HepG2 (cell line): ENCODE data around the gene AMBRA1. TPM values are rescaled to one million over a fixed set of nuclear protein-coding genes. Genes with fewer than 3 reads are reported as not detected.

Experiments used
- CTCF ChIP-seq: sonication (generic); formaldehyde crosslinking; IDR thresholded peaks from 2 replicates; pipeline ENCODE4 v1.5.0; 2020; ENCODE audit warnings: mild to moderate bottlenecking, missing genetic modification reagents, moderate library complexity
- EEA1 ChIP-seq: sonication (generic); formaldehyde crosslinking; IDR thresholded peaks from 2 replicates; pipeline ENCODE4 v1.5.1; 2020; ENCODE audit warnings: mild to moderate bottlenecking, missing genetic modification reagents, borderline replicate concordance
- MIER2 ChIP-seq: IDR thresholded peaks from 2 replicates; pipeline ENCODE4 v1.6.1; 2016; ENCODE audit warnings: missing biosample characterization, missing genetic modification reagents
- SAP130 ChIP-seq: IDR thresholded peaks from 2 replicates; pipeline ENCODE4 v1.6.1; 2016; ENCODE audit warnings: low read depth
- ZHX1 ChIP-seq: sonication (generic); formaldehyde crosslinking; IDR thresholded peaks from 2 replicates; pipeline ENCODE4 v1.8.1; 2022; ENCODE audit warnings: low read depth, mild to moderate bottlenecking, missing genetic modification reagents
- ZNF687 ChIP-seq: sonication (generic); formaldehyde crosslinking; IDR thresholded peaks from 2 replicates; pipeline ENCODE4 v1.5.1; 2020; ENCODE audit warnings: mild to moderate bottlenecking, missing genetic modification reagents, moderate library complexity
- ZNF883 ChIP-seq: sonication (generic); formaldehyde crosslinking; IDR thresholded peaks from 2 replicates; pipeline ENCODE4 v1.5.1; 2020; ENCODE audit warnings: mild to moderate bottlenecking, missing genetic modification reagents; ENCODE audit errors: not compliant biosample characterization
- polyA plus RNA-seq, 8 experiments: library from polyadenylated mRNA; depleted of rRNA in 3 of 8; stranded (reverse) in 7 of 8; unstranded in 1 of 8; fragments of >200 nt; fragmentation: Illumina TruSeq in 4 of 8; extraction: Trizol in 4 of 8; gene quantifications; 2 replicates each; pipeline versions ENCODE4 v1.2.1 to v1.2.3, GENCODE V29; 2011 to 2016; ENCODE audit warnings: low read depth in 4 of 8, missing spikeins in 1 of 8, mixed read lengths in 1 of 8; ENCODE audit not compliant: insufficient read depth in 1 of 8
- total RNA-seq, 5 experiments: library from RNA; depleted of rRNA; stranded (reverse); fragments of >200 nt; fragmentation: Illumina TruSeq; extraction: Trizol; gene quantifications; 2 replicates each; pipeline ENCODE4 v1.2.3, GENCODE V29; 2016; ENCODE audit warnings: low read depth in 1 of 5
- TF ChIP-seq, protein P1 (sequence below): sonication (generic); formaldehyde crosslinking; IDR thresholded peaks from 2 replicates; pipeline ENCODE4 v1.5.0; 2020; ENCODE audit warnings: mild to moderate bottlenecking, missing genetic modification reagents, borderline replicate concordance
- TF ChIP-seq, protein P2 (sequence below): sonication (generic); formaldehyde crosslinking; IDR thresholded peaks from 2 replicates; pipeline ENCODE4 v1.4.0; 2020; ENCODE audit warnings: missing genetic modification reagents

The AMBRA1 gene
- total and polyA plus RNA-seq, 2 of the 13 experiments (the other 11 are each of a cell fraction or from before 2014, with no cell fraction given) = 15.7 to 26.0 TPM

- peak; percentile 55 for TF ChIP-seq ZNF687 (CRISPR knock-in tag)
- TF ChIP-seq MIER2 = 0 out of 2 replicates have a peak, but pooled peaks have one; percentile 8
- peak; percentile 35 for TF ChIP-seq ZNF883 (CRISPR knock-in tag)
- TF ChIP-seq CTCF = peak; percentile 42
- TF ChIP-seq EEA1 (CRISPR knock-in tag) = no peak
- TF ChIP-seq SAP130 (CRISPR knock-in tag) = peak; percentile 10; the same call in 1 of the 2 replicates
- no peak for TF ChIP-seq ZHX1 (CRISPR knock-in tag)
- TF ChIP-seq, protein P1, sequence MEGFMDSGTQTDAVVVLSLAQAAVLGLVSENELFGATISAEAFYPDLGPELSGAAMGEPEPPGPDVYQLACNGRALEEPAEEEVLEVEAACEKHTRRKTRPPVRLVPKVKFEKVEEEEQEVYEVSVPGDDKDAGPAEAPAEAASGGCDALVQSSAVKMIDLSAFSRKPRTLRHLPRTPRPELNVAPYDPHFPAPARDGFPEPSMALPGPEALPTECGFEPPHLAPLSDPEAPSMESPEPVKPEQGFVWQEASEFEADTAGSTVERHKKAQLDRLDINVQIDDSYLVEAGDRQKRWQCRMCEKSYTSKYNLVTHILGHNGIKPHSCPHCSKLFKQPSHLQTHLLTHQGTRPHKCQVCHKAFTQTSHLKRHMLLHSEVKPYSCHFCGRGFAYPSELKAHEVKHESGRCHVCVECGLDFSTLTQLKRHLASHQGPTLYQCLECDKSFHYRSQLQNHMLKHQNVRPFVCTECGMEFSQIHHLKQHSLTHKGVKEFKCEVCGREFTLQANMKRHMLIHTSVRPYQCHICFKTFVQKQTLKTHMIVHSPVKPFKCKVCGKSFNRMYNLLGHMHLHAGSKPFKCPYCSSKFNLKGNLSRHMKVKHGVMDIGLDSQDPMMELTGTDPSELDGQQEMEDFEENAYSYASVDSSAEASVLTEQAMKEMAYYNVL (CRISPR knock-in tag) = no peak
- TF ChIP-seq, protein P2, sequence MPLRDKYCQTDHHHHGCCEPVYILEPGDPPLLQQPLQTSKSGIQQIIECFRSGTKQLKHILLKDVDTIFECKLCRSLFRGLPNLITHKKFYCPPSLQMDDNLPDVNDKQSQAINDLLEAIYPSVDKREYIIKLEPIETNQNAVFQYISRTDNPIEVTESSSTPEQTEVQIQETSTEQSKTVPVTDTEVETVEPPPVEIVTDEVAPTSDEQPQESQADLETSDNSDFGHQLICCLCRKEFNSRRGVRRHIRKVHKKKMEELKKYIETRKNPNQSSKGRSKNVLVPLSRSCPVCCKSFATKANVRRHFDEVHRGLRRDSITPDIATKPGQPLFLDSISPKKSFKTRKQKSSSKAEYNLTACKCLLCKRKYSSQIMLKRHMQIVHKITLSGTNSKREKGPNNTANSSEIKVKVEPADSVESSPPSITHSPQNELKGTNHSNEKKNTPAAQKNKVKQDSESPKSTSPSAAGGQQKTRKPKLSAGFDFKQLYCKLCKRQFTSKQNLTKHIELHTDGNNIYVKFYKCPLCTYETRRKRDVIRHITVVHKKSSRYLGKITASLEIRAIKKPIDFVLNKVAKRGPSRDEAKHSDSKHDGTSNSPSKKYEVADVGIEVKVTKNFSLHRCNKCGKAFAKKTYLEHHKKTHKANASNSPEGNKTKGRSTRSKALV (CRISPR knock-in tag) = peak; percentile 57; the same call in 1 of the 2 replicates
These were observed 205.8 kb downstream of the AMBRA1 start (continued) for GRCh38 chr11:46387919-46388618.
